A673 (cell line): ENCODE measurements around the gene TAF4.

ENCODE experiments used
- EZH2 ChIP-seq: fragments of 200-600 bp; sonication (generic); IDR thresholded peaks from 2 replicates; pipeline ENCODE4 v1.6.1; 2017; ENCODE audit warnings: borderline replicate concordance, low read depth, mild to moderate bottlenecking, mixed read lengths, antibody characterized with exemption, low read length; ENCODE audit not compliant: poor library complexity, severe bottlenecking
- TF ChIP-seq, protein P1 (sequence below): fragments of 300-800, 200-600 bp; sonication (generic); conservative IDR thresholded peaks from 2 replicates; pipeline ENCODE4 v1.5.1; 2017; ENCODE audit warnings: low read depth, mild to moderate bottlenecking, antibody characterized with exemption, low read length, moderate library complexity, mixed read lengths

DNA sequence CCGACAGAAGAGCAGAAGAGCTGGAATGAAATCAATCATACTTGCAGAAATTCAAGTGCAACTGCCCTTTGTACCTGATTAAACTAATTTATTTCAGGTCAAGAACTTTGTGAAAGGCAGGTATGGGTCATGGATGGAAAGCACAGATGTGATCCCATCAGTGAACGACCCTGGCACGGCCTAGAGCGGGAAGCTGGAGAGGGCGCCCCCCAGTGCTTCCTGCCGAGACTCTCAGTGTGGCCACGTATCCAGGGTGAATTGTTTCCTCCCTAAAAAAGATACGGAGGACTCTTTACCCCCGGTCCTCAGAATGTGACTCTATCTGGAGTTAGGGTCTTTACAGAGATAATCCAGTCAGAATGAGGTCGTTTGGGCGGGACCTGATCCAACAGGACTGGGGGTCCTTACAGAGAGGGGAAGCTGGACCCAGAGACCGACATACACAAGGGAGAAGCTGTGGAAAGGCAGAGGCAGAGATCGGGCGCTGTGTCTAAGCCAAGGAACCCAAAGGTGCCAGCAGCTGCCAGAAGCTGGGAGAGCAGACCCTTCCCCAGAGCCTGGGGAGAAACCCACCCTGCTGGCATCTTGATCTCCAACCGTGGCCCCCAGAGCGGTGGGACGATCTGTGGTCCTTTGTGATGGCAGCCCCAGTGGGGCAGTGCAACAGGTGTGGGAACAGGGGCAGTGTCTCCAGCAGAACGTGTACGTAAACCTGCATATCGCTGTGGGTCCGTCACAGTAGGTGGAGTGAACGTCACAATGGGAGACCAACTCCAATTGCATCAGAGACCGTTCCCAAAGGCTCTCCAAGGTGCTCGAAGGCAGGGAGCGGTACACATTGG lies 91.9 kb downstream of the TAF4 start:
- no peak for TF ChIP-seq EZH2
- TF ChIP-seq, protein P1, sequence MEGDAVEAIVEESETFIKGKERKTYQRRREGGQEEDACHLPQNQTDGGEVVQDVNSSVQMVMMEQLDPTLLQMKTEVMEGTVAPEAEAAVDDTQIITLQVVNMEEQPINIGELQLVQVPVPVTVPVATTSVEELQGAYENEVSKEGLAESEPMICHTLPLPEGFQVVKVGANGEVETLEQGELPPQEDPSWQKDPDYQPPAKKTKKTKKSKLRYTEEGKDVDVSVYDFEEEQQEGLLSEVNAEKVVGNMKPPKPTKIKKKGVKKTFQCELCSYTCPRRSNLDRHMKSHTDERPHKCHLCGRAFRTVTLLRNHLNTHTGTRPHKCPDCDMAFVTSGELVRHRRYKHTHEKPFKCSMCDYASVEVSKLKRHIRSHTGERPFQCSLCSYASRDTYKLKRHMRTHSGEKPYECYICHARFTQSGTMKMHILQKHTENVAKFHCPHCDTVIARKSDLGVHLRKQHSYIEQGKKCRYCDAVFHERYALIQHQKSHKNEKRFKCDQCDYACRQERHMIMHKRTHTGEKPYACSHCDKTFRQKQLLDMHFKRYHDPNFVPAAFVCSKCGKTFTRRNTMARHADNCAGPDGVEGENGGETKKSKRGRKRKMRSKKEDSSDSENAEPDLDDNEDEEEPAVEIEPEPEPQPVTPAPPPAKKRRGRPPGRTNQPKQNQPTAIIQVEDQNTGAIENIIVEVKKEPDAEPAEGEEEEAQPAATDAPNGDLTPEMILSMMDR = peak; percentile 21; the same call in 1 of the 2 replicates
